D341Med (cell line): ENCODE results near the gene HIC1.

ENCODE experiments used
- DNase-seq: peaks from one replicate; pipeline ENCODE4 v3.0.0; 2012; ENCODE audit warnings: low spot score

Gene HIC1

GRCh38 chr17:2060385-2060658 lies 5.4 kb downstream of the HIC1 start:
- no peak for DNase-seq

- DNase-seq: no peak
Observed at GRCh38 chr17:2060681-2061440, 6.0 kb downstream of the HIC1 start.

GRCh38 chr17:2061441-2061958 lies 6.6 kb downstream of the HIC1 start:
- no peak for DNase-seq

GRCh38 chr17:2062571-2063183 lies 7.8 kb downstream of the HIC1 start:
- DNase-seq: no peak

GRCh38 chr17:2063261-2064146 lies 8.6 kb downstream of the HIC1 start:
- DNase-seq: no peak

GRCh38 chr17:2064147-2064489 lies 9.2 kb downstream of the HIC1 start:
- no peak for DNase-seq

GRCh38 chr17:2064520-2064971 lies 9.6 kb downstream of the HIC1 start:
- no peak for DNase-seq

- DNase-seq: peak; percentile 56
Observed at GRCh38 chr17:2064980-2065785, 10.3 kb downstream of the HIC1 start.

- DNase-seq: no peak
Observed at GRCh38 chr17:2065949-2066400, 11.1 kb downstream of the HIC1 start.

- DNase-seq: no peak
Observed at GRCh38 chr17:2067048-2067561, 12.2 kb downstream of the HIC1 start.

- DNase-seq: no peak
Observed at GRCh38 chr17:2067608-2068024, 12.7 kb downstream of the HIC1 start.

GRCh38 chr17:2068031-2068518 lies 13.2 kb downstream of the HIC1 start:
- no peak for DNase-seq

GRCh38 chr17:2068519-2069051 lies 13.7 kb downstream of the HIC1 start:
- no peak for DNase-seq

GRCh38 chr17:2070241-2071023 lies 15.5 kb downstream of the HIC1 start:
- DNase-seq: no peak

- DNase-seq: no peak
Observed at GRCh38 chr17:2071024-2071385, 16.1 kb downstream of the HIC1 start.

- no peak for DNase-seq
Observed at GRCh38 chr17:2071455-2072281, 16.8 kb downstream of the HIC1 start.

GRCh38 chr17:2074919-2075318 lies 20.0 kb downstream of the HIC1 start:
- DNase-seq: no peak

GRCh38 chr17:2075336-2076086 lies 20.6 kb downstream of the HIC1 start:
- DNase-seq: no peak
